ENCODE data around the gene ZSWIM6. TPM values are rescaled to one million over a fixed set of nuclear protein-coding genes. Genes with fewer than 3 reads are reported as not detected.
A peak's percentile ranks its signal among the peaks of the same experiment; 100 is the strongest.

ZSWIM6 gene
- total RNA-seq, 6 experiments from 2014 or later = 2.8 to 7.2 (median 4.1) TPM

- intact Hi-C loops (cut with DNase I) = no loop called here
- Histone ChIP-seq H3K27me3 (no peaks in the 10 kb centered on the region), H3K4me3 (peak overlapping the region in 1 of 3 donors; percentile 3), H3K9me3 (no peaks in the 10 kb centered on the region), H3K4me1 (peaks cover 0 to 18% (median 5%) of the 10 kb centered on the region in 4 donors), H3K27ac (peak overlapping the region in 1 of 3 donors; percentile 42), H3K36me3 (no peaks in the 10 kb centered on the region)
- ATAC-seq = peak; percentile 45 to 69 (median 50)
- DNase-seq = no peak
- no peak for TF ChIP-seq POLR2A (IDR thresholded peaks at IDR 0.05)
- no peak for TF ChIP-seq CTCF (IDR thresholded peaks at IDR 0.05)
- 45% methylated on average over 4 of the region's 4 CpGs for WGBS (ENCODE audit: insufficient coverage, low coverage, low lambda C conversion rate, missing lambda C conversion rate)
These were observed 148.0 kb downstream of the ZSWIM6 start for GRCh38 chr5:61479850-61480614.

- TF ChIP-seq POLR2A (IDR thresholded peaks at IDR 0.05) (no peak), CTCF (IDR thresholded peaks at IDR 0.05) (no peak)
- WGBS (ENCODE audit: insufficient coverage, low coverage, low lambda C conversion rate, missing lambda C conversion rate) = 65% methylated on average over 3 of the region's 3 CpGs
- DNase-seq = no peak
These were observed 150.9 kb downstream of the ZSWIM6 start for GRCh38 chr5:61482980-61483379.

GRCh38 chr5:61486476-61486875, 154.4 kb downstream of the ZSWIM6 start:
- no peak for TF ChIP-seq CTCF (IDR thresholded peaks at IDR 0.05)
- no peak for TF ChIP-seq POLR2A (IDR thresholded peaks at IDR 0.05)
- WGBS (ENCODE audit: insufficient coverage, low coverage, low lambda C conversion rate, missing lambda C conversion rate) = 100% methylated on average over 1 of the region's 1 CpG
- no peaks in the 10 kb centered on the region for H3K36me3 ChIP-seq

More at GRCh38 chr5:61482980-61483379, 150.9 kb downstream of the ZSWIM6 start:
- no peaks in the 10 kb centered on the region for H3K36me3 ChIP-seq
- H3K9me3 ChIP-seq = no peaks in the 10 kb centered on the region
- H3K4me1 ChIP-seq = peaks cover 0 to 18% (median 5%) of the 10 kb centered on the region in 4 donors
- H3K27ac ChIP-seq = no peak overlapping the region
- intact Hi-C loops (cut with DNase I) = no loop called here
- ATAC-seq = no peak
- H3K4me3 ChIP-seq = no peak overlapping the region
- no peaks in the 10 kb centered on the region for H3K27me3 ChIP-seq

GRCh38 chr5:61489574-61489973, 157.5 kb downstream of the ZSWIM6 start:
- no peaks in the 10 kb centered on the region for H3K9me3 ChIP-seq
- peaks cover 0 to 4% (median 0%) of the 10 kb centered on the region in 4 donors for H3K36me3 ChIP-seq
- ATAC-seq = no peak
- 100% methylated on average over 1 of the region's 1 CpG for WGBS (ENCODE audit: insufficient coverage, low coverage, low lambda C conversion rate, missing lambda C conversion rate)
- no peak overlapping the region for H3K4me3 ChIP-seq
- no peaks in the 10 kb centered on the region for H3K4me1 ChIP-seq
- H3K27ac ChIP-seq = no peak overlapping the region
- H3K27me3 ChIP-seq = no peaks in the 10 kb centered on the region
- DNase-seq = no peak
- TF ChIP-seq CTCF (IDR thresholded peaks at IDR 0.05) (no peak), POLR2A (IDR thresholded peaks at IDR 0.05) (no peak)
- intact Hi-C loops (cut with DNase I) = no loop called here

More at GRCh38 chr5:61486476-61486875, 154.4 kb downstream of the ZSWIM6 start:
- Histone ChIP-seq H3K27me3 (no peaks in the 10 kb centered on the region), H3K27ac (no peak overlapping the region), H3K4me3 (no peak overlapping the region), H3K4me1 (no peaks in the 10 kb centered on the region), H3K9me3 (no peaks in the 10 kb centered on the region)
- intact Hi-C loops (cut with DNase I) = no loop called here
- ATAC-seq (no peak), DNase-seq (no peak)
